ENCODE measurements around the gene PDE2A.

GRCh38 chr11:72669527-72669926 lies 4.7 kb downstream of the PDE2A start:
- TF ChIP-seq CTCF (IDR thresholded peaks at IDR 0.05) (no peak), POLR2A (IDR thresholded peaks at IDR 0.05) (no peak)

Data from breast epithelium (tissue), 3 donors.